CD4-positive, alpha-beta T cell (primary cell): Measurements from ENCODE around the gene KIAA0825. TPM values are rescaled to one million over a fixed set of nuclear protein-coding genes. Genes with fewer than 3 reads are reported as not detected.

Experiments
- ATAC-seq: fragments of 200-7000 bp; cut with Tn5 transposase; one replicate; pipeline ENCODE4 v1.10.0; 2022; ENCODE audit warnings: mild to moderate bottlenecking; ENCODE audit not compliant: poor library complexity
- CTCF ChIA-PET: fragments of 350-600 bp; sonication (Branson Sonifier 250); formaldehyde crosslinking; loops from one replicate; lab custom pipeline; 2021; ENCODE audit warnings: antibody characterized with exemption, inconsistent platforms; lab: Charles Lee
- POLR2A ChIA-PET: fragments of 350-600 bp; sonication (Branson Sonifier 250); formaldehyde crosslinking; loops from one replicate; lab custom pipeline; 2021; ENCODE audit warnings: antibody characterized with exemption, inconsistent platforms; lab: Charles Lee
- DNase-seq, 14 experiments: peaks; one replicate each; pipeline ENCODE4 v3.0.0-alpha.2; 2013 to 2020; ENCODE audit warnings: mixed read lengths in 2 of 14
- H3K27ac ChIP-seq, 2 donors: one replicate each; pipeline versions ENCODE4 v1.5.1 to v1.7.0; 2013; ENCODE audit warnings: low read length in 2 of 2, low read depth in 1 of 2, mild to moderate bottlenecking in 1 of 2
- H3K27me3 ChIP-seq, 2 experiments: 1 replicate in 1 of 2; 2 replicates in 1 of 2; pipeline versions ENCODE4 v1.6.1 to v1.7.0; 2013; ENCODE audit warnings: low read length in 2 of 2, control low read depth in 1 of 2, mild to moderate bottlenecking in 1 of 2, moderate library complexity in 1 of 2; ENCODE audit not compliant: insufficient read depth in 2 of 2, control insufficient read depth in 1 of 2
- H3K36me3 ChIP-seq: one replicate; pipeline ENCODE4 v1.6.1; 2013; ENCODE audit warnings: low read length, control low read depth; ENCODE audit not compliant: insufficient read depth
- H3K4me1 ChIP-seq: one replicate; pipeline ENCODE4 v1.6.1; 2013; ENCODE audit warnings: low read length, control low read depth; ENCODE audit not compliant: insufficient read depth
- H3K4me3 ChIP-seq: one replicate; pipeline ENCODE4 v1.5.1; 2013; ENCODE audit warnings: mild to moderate bottlenecking, low read length, moderate library complexity
- H3K9me3 ChIP-seq, 2 experiments: 1 replicate in 1 of 2; 2 replicates in 1 of 2; pipeline versions ENCODE4 v1.6.1 to v1.7.0; 2013; ENCODE audit warnings: low read length in 2 of 2, mild to moderate bottlenecking in 2 of 2, control low read depth in 1 of 2, moderate library complexity in 1 of 2; ENCODE audit not compliant: control insufficient read depth in 1 of 2, insufficient read depth in 1 of 2
- H3K27ac Mint-ChIP-seq: one replicate; pipeline ENCODE4 v1.8.0; 2020; ENCODE audit warnings: mixed read lengths
- H3K27me3 Mint-ChIP-seq: one replicate; pipeline ENCODE4 v1.8.0; 2021; ENCODE audit warnings: mixed read lengths
- H3K36me3 Mint-ChIP-seq: one replicate; pipeline ENCODE4 v1.8.0; 2021; ENCODE audit warnings: low read depth, mixed read lengths
- H3K4me1 Mint-ChIP-seq: one replicate; pipeline ENCODE4 v1.8.0; 2021; ENCODE audit warnings: low read depth, mixed read lengths
- H3K4me3 Mint-ChIP-seq: one replicate; pipeline ENCODE4 v1.8.0; 2020; ENCODE audit warnings: mild to moderate bottlenecking, mixed read lengths
- H3K9me3 Mint-ChIP-seq: one replicate; pipeline ENCODE4 v1.8.0; 2020; ENCODE audit warnings: mixed read lengths
- intact Hi-C, 2 experiments: fragments of 100-400 bp; cut with DNase I in 1 of 2; cut with micrococcal nuclease in 1 of 2; formaldehyde crosslinking; loops; one replicate each; pipeline versions ENCODE4 v1.15.1 to v1.9.0; 2023 to 2025; cut with DNase I, micrococcal nuclease
- total RNA-seq, 174 experiments: library from RNA in 2 of 174; stranded (reverse) in 2 of 174; gene quantifications; one replicate each; pipeline ENCODE4 v1.2.3 and lab custom pipeline; 2021 to 2026
- TF ChIP-seq, protein P1 (sequence below): fragments of 200-600 bp; IDR thresholded peaks from one replicate; pipeline ENCODE4 v1.8.0; 2022; ENCODE audit warnings: antibody characterized with exemption, mild to moderate bottlenecking

KIAA0825 gene
- total RNA-seq, 2 experiments from 2014 or later = 1.5 to 1.6 TPM

DNA sequence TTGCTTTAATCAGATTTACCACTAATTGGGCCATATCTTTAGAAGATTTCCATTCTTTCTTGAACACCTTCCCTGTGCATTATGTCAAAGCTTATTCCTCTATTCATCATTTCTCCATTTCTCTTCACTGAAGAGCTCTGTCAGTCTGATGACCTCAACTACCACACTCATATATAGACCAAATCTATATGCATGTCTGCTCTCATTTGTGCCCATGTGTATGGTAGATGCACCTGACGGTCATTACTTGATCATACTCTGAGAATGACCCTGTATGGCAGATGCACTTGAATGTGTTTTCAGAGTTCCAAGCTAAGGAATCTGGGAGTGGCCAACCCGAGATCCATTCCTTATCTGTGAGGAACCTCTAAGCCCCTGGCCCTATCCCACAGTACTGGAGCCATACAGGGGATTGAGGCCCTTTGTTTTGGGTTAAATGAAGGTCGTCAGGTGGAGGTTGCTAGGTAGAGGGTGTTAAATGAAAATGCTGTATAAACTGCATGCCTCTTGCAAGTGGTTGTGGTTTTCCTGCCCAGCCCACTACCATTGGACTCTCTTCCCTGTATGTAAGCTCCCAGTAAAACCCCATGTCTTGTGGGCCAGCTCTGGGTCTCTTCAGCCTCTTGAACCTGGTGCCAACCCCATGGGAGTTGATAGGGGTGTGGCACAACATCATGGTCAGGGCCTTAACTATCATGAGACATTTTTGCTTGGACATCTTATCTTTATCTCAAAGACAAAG is 229.5 kb downstream of the KIAA0825 start:
- Mint-ChIP-seq H3K36me3 (no peaks in the 10 kb centered on the region), H3K4me1 (peaks cover 5% of the 10 kb centered on the region), H3K9me3 (no peaks in the 10 kb centered on the region), H3K27ac (no peak overlapping the region), H3K4me3 (no peak overlapping the region), H3K27me3 (no peaks in the 10 kb centered on the region)
- H3K27ac ChIP-seq = no peak overlapping the region
- H3K36me3 ChIP-seq = no peaks in the 10 kb centered on the region
- DNase-seq = no peak
- no peaks in the 10 kb centered on the region for H3K27me3 ChIP-seq
- no peaks in the 10 kb centered on the region for H3K9me3 ChIP-seq
- POLR2A ChIA-PET = no interaction called here
- TF ChIP-seq, protein P1, sequence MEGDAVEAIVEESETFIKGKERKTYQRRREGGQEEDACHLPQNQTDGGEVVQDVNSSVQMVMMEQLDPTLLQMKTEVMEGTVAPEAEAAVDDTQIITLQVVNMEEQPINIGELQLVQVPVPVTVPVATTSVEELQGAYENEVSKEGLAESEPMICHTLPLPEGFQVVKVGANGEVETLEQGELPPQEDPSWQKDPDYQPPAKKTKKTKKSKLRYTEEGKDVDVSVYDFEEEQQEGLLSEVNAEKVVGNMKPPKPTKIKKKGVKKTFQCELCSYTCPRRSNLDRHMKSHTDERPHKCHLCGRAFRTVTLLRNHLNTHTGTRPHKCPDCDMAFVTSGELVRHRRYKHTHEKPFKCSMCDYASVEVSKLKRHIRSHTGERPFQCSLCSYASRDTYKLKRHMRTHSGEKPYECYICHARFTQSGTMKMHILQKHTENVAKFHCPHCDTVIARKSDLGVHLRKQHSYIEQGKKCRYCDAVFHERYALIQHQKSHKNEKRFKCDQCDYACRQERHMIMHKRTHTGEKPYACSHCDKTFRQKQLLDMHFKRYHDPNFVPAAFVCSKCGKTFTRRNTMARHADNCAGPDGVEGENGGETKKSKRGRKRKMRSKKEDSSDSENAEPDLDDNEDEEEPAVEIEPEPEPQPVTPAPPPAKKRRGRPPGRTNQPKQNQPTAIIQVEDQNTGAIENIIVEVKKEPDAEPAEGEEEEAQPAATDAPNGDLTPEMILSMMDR = no peak
- H3K4me1 ChIP-seq = no peaks in the 10 kb centered on the region
- CTCF ChIA-PET = no interaction called here
- intact Hi-C loops = no loop called here
- H3K4me3 ChIP-seq = no peak overlapping the region
- no peak for ATAC-seq

DNA sequence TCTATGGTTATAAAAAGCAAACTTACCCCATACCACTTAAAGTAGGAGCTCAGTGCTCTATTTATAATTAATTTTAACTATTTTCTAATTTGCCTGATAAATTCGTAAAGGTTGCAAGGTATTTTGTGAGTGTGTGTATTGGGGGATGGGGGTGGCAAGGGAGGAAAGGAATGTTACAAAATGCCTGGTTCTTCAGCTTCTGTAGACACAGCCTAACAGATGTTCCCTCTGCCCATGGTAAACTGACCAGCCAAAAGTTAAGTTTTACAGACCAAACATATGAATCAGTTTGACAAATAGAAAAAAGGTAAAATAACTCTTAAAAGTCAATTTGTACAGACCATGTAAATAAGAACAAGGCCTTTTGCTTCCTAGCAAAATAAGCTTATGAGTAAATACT is 232.6 kb downstream of the KIAA0825 start:
- TF ChIP-seq, protein P1 = no peak
- intact Hi-C loops = no loop called here
- CTCF ChIA-PET = interaction anchor here (1.0 kb wide), 2 partner anchors 9 to 10 kb away, joined by 3 to 4 read pairs; no protein-coding TSS in a partner anchor

DNA sequence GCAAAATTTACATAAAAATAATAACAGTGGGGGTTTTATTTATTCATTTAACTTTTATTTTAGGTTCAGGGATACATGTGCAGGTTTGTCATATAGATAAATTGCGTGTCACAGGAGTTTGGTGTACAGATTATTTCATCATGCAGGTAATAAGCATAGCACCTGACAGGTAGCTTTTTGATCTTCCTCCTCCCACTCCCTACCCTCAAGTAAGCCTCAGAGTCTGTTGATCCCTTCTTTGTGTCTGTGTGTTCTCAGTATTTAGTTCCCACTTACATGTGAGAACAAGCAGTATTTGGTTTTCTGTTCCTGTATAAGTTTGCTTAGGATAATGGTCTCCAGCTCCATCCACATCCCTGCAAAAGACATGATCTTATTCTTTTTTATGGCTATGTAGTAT is 240.3 kb downstream of the KIAA0825 start:
- no peak overlapping the region for H3K4me3 Mint-ChIP-seq
- H3K27ac Mint-ChIP-seq = no peak overlapping the region
- ChIA-PET CTCF (no interaction called here), POLR2A (no interaction called here)
- Histone ChIP-seq H3K36me3 (no peaks in the 10 kb centered on the region), H3K4me1 (no peaks in the 10 kb centered on the region), H3K27ac (no peak overlapping the region), H3K4me3 (no peak overlapping the region), H3K9me3 (peaks cover 0 to 5% of the 10 kb centered on the region in 2 experiments), H3K27me3 (no peaks in the 10 kb centered on the region)
- ATAC-seq = no peak
- no peaks in the 10 kb centered on the region for H3K4me1 Mint-ChIP-seq
- H3K36me3 Mint-ChIP-seq = no peaks in the 10 kb centered on the region
- H3K9me3 Mint-ChIP-seq = no peaks in the 10 kb centered on the region
- intact Hi-C loops = no loop called here
- TF ChIP-seq, protein P1 = no peak
- no peaks in the 10 kb centered on the region for H3K27me3 Mint-ChIP-seq
- DNase-seq = no peak

More for the DNA sequence above, 232.6 kb downstream of the KIAA0825 start:
- POLR2A ChIA-PET = no interaction called here
- no peak overlapping the region for H3K4me3 Mint-ChIP-seq
- no peaks in the 10 kb centered on the region for H3K36me3 ChIP-seq
- H3K9me3 Mint-ChIP-seq = no peaks in the 10 kb centered on the region
- H3K4me1 ChIP-seq = no peaks in the 10 kb centered on the region
- H3K4me3 ChIP-seq = no peak overlapping the region
- DNase-seq (no peak), ATAC-seq (no peak)
- H3K27me3 Mint-ChIP-seq = no peaks in the 10 kb centered on the region
- H3K27ac ChIP-seq = no peak overlapping the region
- H3K4me1 Mint-ChIP-seq = peaks cover 5% of the 10 kb centered on the region
- H3K27me3 ChIP-seq = no peaks in the 10 kb centered on the region
- no peaks in the 10 kb centered on the region for H3K9me3 ChIP-seq
- no peaks in the 10 kb centered on the region for H3K36me3 Mint-ChIP-seq
- H3K27ac Mint-ChIP-seq = no peak overlapping the region
